IMR-90 (cell line): ENCODE data around the gene XPO4. TPM values are rescaled to one million over a fixed set of nuclear protein-coding genes. Genes with fewer than 3 reads are reported as not detected.

Experiments used
- ATAC-seq: fragments of 200-7000 bp; cut with Tn5 transposase; 2 replicates; pipeline ENCODE4 v1.9.1; 2020; ENCODE audit warnings: low read depth, mild to moderate bottlenecking, moderate library complexity
- BruUV-seq: library from RNA; stranded (reverse); fragments of 400-500 nt; replicated peaks from 2 replicates; lab custom pipeline; 2021; lab: Mats Ljungman, UMichigan
- CTCF ChIA-PET: fragments of 300-600 bp; formaldehyde crosslinking; extraction: SDS; loops from one replicate; lab custom pipeline; 2021; ENCODE audit warnings: antibody characterized with exemption; lab: Yijun Ruan, JAX
- POLR2A ChIA-PET: fragments of 300-600 bp; sonication (Branson Sonifier 250); formaldehyde crosslinking; loops from one replicate; lab custom pipeline; 2022; ENCODE audit warnings: antibody characterized with exemption; ENCODE audit not compliant: unreplicated experiment; lab: Charles Lee
- DNase-seq: peaks from one replicate; pipeline ENCODE4 v3.0.0; 2013
- H2AFZ ChIP-seq: replicated peaks from 2 replicates; pipeline ENCODE3; 2013; ENCODE audit warnings: low read length, mild to moderate bottlenecking; ENCODE audit not compliant: poor library complexity
- H2AK5ac ChIP-seq: 2 replicates; pipeline ENCODE4 v1.6.1; 2013; ENCODE audit warnings: low read depth, low read length, inconsistent platforms
- H2AK9ac ChIP-seq: replicated peaks from 2 replicates; pipeline ENCODE3; 2013; ENCODE audit warnings: mild to moderate bottlenecking, low read depth, low read length, moderate library complexity; ENCODE audit not compliant: poor library complexity
- H2BK120ac ChIP-seq: 2 replicates; pipeline ENCODE4 v1.6.1; 2013; ENCODE audit warnings: low read depth, low read length, inconsistent platforms
- H2BK15ac ChIP-seq: 3 replicates; pipeline ENCODE4 v1.6.1; 2013; ENCODE audit warnings: low read depth, low read length, inconsistent platforms
- H2BK20ac ChIP-seq: 2 replicates; pipeline ENCODE4 v1.6.1; 2013; ENCODE audit warnings: low read depth, mild to moderate bottlenecking, inconsistent platforms, low read length, moderate library complexity
- H2BK5ac ChIP-seq: 2 replicates; pipeline ENCODE4 v1.6.1; 2013; ENCODE audit warnings: mild to moderate bottlenecking, low read depth, low read length, inconsistent platforms; ENCODE audit not compliant: poor library complexity, severe bottlenecking
- H3K14ac ChIP-seq: replicated peaks from 2 replicates; pipeline ENCODE4 v1.6.1; 2013; ENCODE audit warnings: low read depth, low read length, inconsistent platforms
- H3K18ac ChIP-seq: 2 replicates; pipeline ENCODE4 v1.6.1; 2013; ENCODE audit warnings: low read depth, low read length, control low read depth
- H3K23ac ChIP-seq: 2 replicates; pipeline ENCODE4 v1.6.1; 2013; ENCODE audit warnings: low read depth, low read length, inconsistent platforms
- H3K27ac ChIP-seq: 2 replicates; pipeline ENCODE4 v1.5.1; 2013; ENCODE audit warnings: mild to moderate bottlenecking, control low read depth, low read length; ENCODE audit not compliant: insufficient read depth
- H3K27me3 ChIP-seq: 2 replicates; pipeline ENCODE4 v1.6.1; 2013; ENCODE audit warnings: low read length; ENCODE audit not compliant: control insufficient read depth, insufficient read depth
- H3K36me3 ChIP-seq: 2 replicates; pipeline ENCODE4 v1.6.1; 2013; ENCODE audit warnings: low read length, mixed read lengths; ENCODE audit not compliant: control insufficient read depth, insufficient read depth
- H3K4ac ChIP-seq: 2 replicates; pipeline ENCODE4 v1.6.1; 2013; ENCODE audit warnings: low read depth, low read length, inconsistent platforms
- H3K4me1 ChIP-seq: 2 replicates; pipeline ENCODE4 v1.6.1; 2013; ENCODE audit warnings: low read length, mixed read lengths; ENCODE audit not compliant: control insufficient read depth, insufficient read depth
- H3K4me2 ChIP-seq: 2 replicates; pipeline ENCODE4 v1.6.1; 2013; ENCODE audit warnings: low read depth, mild to moderate bottlenecking, control low read depth, low read length, moderate library complexity
- H3K4me3 ChIP-seq: 2 replicates; pipeline ENCODE4 v1.5.1; 2013; ENCODE audit warnings: low read depth, mild to moderate bottlenecking, control low read depth, low read length, moderate library complexity; ENCODE audit not compliant: insufficient read depth
- H3K56ac ChIP-seq: 2 replicates; pipeline ENCODE4 v1.6.1; 2013; ENCODE audit warnings: low read length, inconsistent platforms; ENCODE audit not compliant: insufficient read depth; ENCODE audit errors: extremely low read depth
- H3K79me1 ChIP-seq, 2 experiments: 2 replicates each; pipeline ENCODE4 v1.6.1; 2013; ENCODE audit warnings: low read length in 2 of 2, inconsistent platforms in 1 of 2, low read depth in 1 of 2
- H3K9ac ChIP-seq: 2 replicates; pipeline ENCODE4 v1.6.1; 2013; ENCODE audit warnings: low read depth, low read length, control low read depth
- H3K9me1 ChIP-seq: 2 replicates; pipeline ENCODE4 v1.6.1; 2013; ENCODE audit warnings: low read length, inconsistent platforms; ENCODE audit not compliant: insufficient read depth
- H3K9me3 ChIP-seq: 2 replicates; pipeline ENCODE4 v1.6.1; 2013; ENCODE audit warnings: low read length; ENCODE audit not compliant: control insufficient read depth, insufficient read depth
- H4K20me1 ChIP-seq: 2 replicates; pipeline ENCODE4 v1.6.1; 2013; ENCODE audit warnings: low read length, inconsistent platforms; ENCODE audit not compliant: insufficient read depth
- H4K5ac ChIP-seq: 2 replicates; pipeline ENCODE4 v1.6.1; 2013; ENCODE audit warnings: mild to moderate bottlenecking, low read depth, low read length, control low read depth
- H4K8ac ChIP-seq, 2 experiments: 2 replicates each; pipeline ENCODE4 v1.6.1; 2013; ENCODE audit warnings: low read depth in 2 of 2, low read length in 2 of 2, control low read depth in 1 of 2, inconsistent platforms in 1 of 2
- H4K91ac ChIP-seq: 2 replicates; pipeline ENCODE4 v1.6.1; 2013; ENCODE audit warnings: low read depth, low read length, inconsistent platforms; ENCODE audit not compliant: insufficient read depth
- BHLHE40 ChIP-seq: fragments of 150-350 bp; IDR thresholded peaks from 2 replicates; pipeline ENCODE4 v1.6.1; 2016; ENCODE audit warnings: mild to moderate bottlenecking, low read depth, low read length
- CTCF ChIP-seq: conservative IDR thresholded peaks from 2 replicates; pipeline ENCODE4 v1.5.1; 2012; ENCODE audit warnings: mild to moderate bottlenecking, low read depth, low read length, improper control_type of control experiment
- MAFK ChIP-seq: IDR thresholded peaks from 2 replicates; pipeline ENCODE4 v1.6.1; 2012; ENCODE audit warnings: low read depth, low read length, improper control_type of control experiment
- NFE2L2 ChIP-seq: fragments of 150-350 bp; IDR thresholded peaks from 2 replicates; pipeline ENCODE4 v1.6.1; 2016; ENCODE audit warnings: low read depth, mild to moderate bottlenecking, low read length
- RAD21 ChIP-seq: IDR thresholded peaks from 2 replicates; pipeline ENCODE4 v1.6.1; 2012; ENCODE audit warnings: low read length, improper control_type of control experiment
- RFX5 ChIP-seq: IDR thresholded peaks from 2 replicates; pipeline ENCODE4 v1.8.0; 2012; ENCODE audit warnings: low read depth, mild to moderate bottlenecking, low read length, moderate library complexity
- SMC3 ChIP-seq: fragments of 150-350 bp; IDR thresholded peaks from 2 replicates; pipeline ENCODE4 v1.6.1; 2016; ENCODE audit warnings: low read depth, mild to moderate bottlenecking, antibody characterized with exemption, low read length, moderate library complexity
- WGBS, 2 experiments: methylation state at CpG; one replicate each; pipeline versions ENCODE4 v1.1.5 to v1.1.7; 2013; ENCODE audit warnings: missing lambda C conversion rate in 2 of 2; ENCODE audit not compliant: insufficient read length in 1 of 2; ENCODE audit errors: extremely low coverage in 2 of 2; 5-methylcytosine and 5-hydroxymethylcytosine counted together
- dilution Hi-C: fragments of 300-500 bp; cut with HindIII; formaldehyde crosslinking; loops from one replicate; pipeline ENCODE4 v1.14.3; 2018; ENCODE audit warnings: low sequenced_read_pairs; ENCODE audit not compliant: unreplicated experiment
- in situ Hi-C: fragments of 300-500 bp; cut with MboI; formaldehyde crosslinking; loops from 3 replicates; pipeline ENCODE4 v1.14.3; 2019; ENCODE audit warnings: low sequenced_read_pairs, inconsistent platforms, mixed read lengths
- intact Hi-C: fragments of 100-400 bp; cut with micrococcal nuclease; formaldehyde crosslinking; loops from 2 replicates; pipeline ENCODE4 v1.10.0; 2022
- polyA plus RNA-seq, 3 experiments: library from polyadenylated mRNA; depleted of rRNA; stranded (reverse); fragments of >200 nt; gene quantifications; 2 replicates each; pipeline ENCODE4 v1.2.3, GENCODE V29; 2012; ENCODE audit warnings: low replicate concordance in 1 of 3
- total RNA-seq: library from RNA; depleted of rRNA; stranded (reverse); fragments of >200 nt; gene quantifications from 2 replicates; pipeline ENCODE4 v1.2.3, GENCODE V29; 2012

The XPO4 gene
- total and polyA plus RNA-seq, 2 of the 4 experiments (the other 2 are of a cell fraction): 5.0 to 21.1 TPM

- Histone ChIP-seq H3K79me1 (peaks cover 25 to 57% of the 10 kb centered on the region in 2 experiments; a peak in 3 of 4 replicates), H4K91ac (no peak overlapping the region), H2AK9ac (no peak overlapping the region), H3K56ac (no peak overlapping the region), H3K9ac (no peak overlapping the region), H3K23ac (no peak overlapping the region), H3K4ac (no peak overlapping the region), H3K4me2 (no peak overlapping the region), H4K20me1 (peaks cover 10% of the 10 kb centered on the region), H2BK15ac (no peak overlapping the region), H2AK5ac (no peak overlapping the region), H2BK5ac (no peak overlapping the region), H3K27ac (no peak overlapping the region), H3K18ac (no peak overlapping the region), H3K36me3 (no peaks in the 10 kb centered on the region), H2BK120ac (no peak overlapping the region), H3K9me1 (no peaks in the 10 kb centered on the region), H2AFZ (no peak overlapping the region), H2BK20ac (no peak overlapping the region), H4K8ac (no peak overlapping the region), H3K27me3 (no peaks in the 10 kb centered on the region), H3K4me1 (peaks cover 5% of the 10 kb centered on the region), H3K9me3 (no peaks in the 10 kb centered on the region), H3K14ac (no peak overlapping the region), H4K5ac (no peak overlapping the region), H3K4me3 (no peak overlapping the region)
- DNase-seq: peak; percentile 11
- TF ChIP-seq NFE2L2: no peak
- peak; percentile 49 for TF ChIP-seq RAD21
- no peak for TF ChIP-seq RFX5
- TF ChIP-seq SMC3: peak; percentile 31; the same call in 1 of the 2 replicates
- no peak for TF ChIP-seq MAFK
- TF ChIP-seq CTCF: peak; percentile 39
- no peak for TF ChIP-seq BHLHE40
- CTCF ChIA-PET: interaction anchor here (0.5 to 0.8 kb wide), 3 partner anchors 373 to 764 kb away, joined by 3 to 5 read pairs (median 3); no protein-coding TSS in a partner anchor
- 100% methylated on average over 1 of the region's 2 CpGs; no CpG with 5 or more reads in 1 of the 2 experiments for WGBS, 2 experiments
- intact Hi-C loops (loop anchor here (1.0 to 2.0 kb wide), 2 partner anchors 157 to 375 kb away; no protein-coding TSS in a partner anchor), dilution Hi-C loops (no loop called here), in situ Hi-C loops (no loop called here)
- POLR2A ChIA-PET: interaction anchor here (0.6 kb wide), 1 partner anchor 8 kb away, joined by 4 read pairs; no protein-coding TSS in a partner anchor
- ATAC-seq: peak; percentile 35; the same call in 1 of the 2 replicates
- no TSS peak for BruUV-seq
These were observed 33.0 kb downstream of the XPO4 start for GRCh38 chr13:20869540-20869939.
